Suprapubic skin (tissue), 3 donors: ENCODE data around the gene CDK4.

Source experiments
- EP300 ChIP-seq: sonication (generic); formaldehyde crosslinking; IDR thresholded peaks from one replicate; pipeline ENCODE4 v1.6.1; 2017; ENCODE audit warnings: antibody characterized with exemption
- TF ChIP-seq, protein P1 (sequence below), 2 donors: fragments of 200-600 bp in 1 of 2; fragments of 450-650 bp in 1 of 2; sonication (generic) in 1 of 2; IDR thresholded peaks; one replicate each; pipeline ENCODE4 v1.5.1; 2016 to 2019; ENCODE audit warnings: antibody characterized with exemption in 2 of 2, mild to moderate bottlenecking in 1 of 2, moderate library complexity in 1 of 2

DNA sequence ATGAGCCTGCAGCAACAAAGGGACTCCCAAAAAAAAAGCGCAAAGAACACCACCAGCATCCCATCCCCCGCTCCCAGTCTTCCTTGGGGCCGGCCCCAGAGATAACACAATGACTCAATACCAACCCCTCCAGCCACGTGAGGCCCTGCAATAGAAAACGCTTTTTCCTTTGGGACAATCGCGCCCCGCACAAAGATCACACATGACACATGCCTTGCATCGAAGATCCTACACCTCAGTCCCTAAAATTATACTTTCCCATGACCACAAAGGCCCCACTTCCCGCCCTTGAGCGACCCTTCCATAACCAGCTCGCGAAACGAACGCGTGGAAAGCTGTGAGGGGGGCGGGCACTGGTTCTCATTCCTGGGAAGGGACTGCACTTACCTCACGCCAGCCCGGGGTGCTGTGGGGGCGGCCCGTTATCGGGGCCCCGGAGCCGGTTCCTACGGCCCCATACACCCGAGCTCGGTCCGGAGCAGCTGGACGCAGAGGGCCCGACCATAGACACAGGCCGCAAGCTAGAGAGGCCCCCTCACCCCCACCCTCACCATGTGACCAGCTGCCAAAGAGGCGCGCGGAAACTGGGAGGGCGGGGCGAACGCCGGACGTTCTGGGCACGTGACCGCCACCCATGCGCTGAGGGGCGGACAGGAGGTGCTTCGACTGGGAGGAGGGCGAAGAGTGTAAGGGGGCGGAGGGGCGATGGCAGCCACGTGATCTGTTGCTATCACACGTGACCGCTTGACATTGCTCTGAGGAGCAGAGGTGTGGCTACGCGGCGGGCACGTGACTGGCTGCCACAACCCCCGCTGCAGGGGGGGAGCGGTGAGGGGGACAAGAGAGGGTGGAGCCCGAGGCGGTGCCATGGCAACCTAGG is at the start of gene CDK4:
- TF ChIP-seq, protein P1, sequence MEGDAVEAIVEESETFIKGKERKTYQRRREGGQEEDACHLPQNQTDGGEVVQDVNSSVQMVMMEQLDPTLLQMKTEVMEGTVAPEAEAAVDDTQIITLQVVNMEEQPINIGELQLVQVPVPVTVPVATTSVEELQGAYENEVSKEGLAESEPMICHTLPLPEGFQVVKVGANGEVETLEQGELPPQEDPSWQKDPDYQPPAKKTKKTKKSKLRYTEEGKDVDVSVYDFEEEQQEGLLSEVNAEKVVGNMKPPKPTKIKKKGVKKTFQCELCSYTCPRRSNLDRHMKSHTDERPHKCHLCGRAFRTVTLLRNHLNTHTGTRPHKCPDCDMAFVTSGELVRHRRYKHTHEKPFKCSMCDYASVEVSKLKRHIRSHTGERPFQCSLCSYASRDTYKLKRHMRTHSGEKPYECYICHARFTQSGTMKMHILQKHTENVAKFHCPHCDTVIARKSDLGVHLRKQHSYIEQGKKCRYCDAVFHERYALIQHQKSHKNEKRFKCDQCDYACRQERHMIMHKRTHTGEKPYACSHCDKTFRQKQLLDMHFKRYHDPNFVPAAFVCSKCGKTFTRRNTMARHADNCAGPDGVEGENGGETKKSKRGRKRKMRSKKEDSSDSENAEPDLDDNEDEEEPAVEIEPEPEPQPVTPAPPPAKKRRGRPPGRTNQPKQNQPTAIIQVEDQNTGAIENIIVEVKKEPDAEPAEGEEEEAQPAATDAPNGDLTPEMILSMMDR (IDR thresholded peaks at IDR 0.05): no peak
- no peak for TF ChIP-seq EP300
